ENCODE results near the gene IER5. TPM values are rescaled to one million over a fixed set of nuclear protein-coding genes. Genes with fewer than 3 reads are reported as not detected.

IER5 gene
- total and polyA plus RNA-seq, 2 of the 13 experiments (the other 11 are each of a cell fraction or from before 2014, with no cell fraction given): 2.5 to 3.5 TPM

GRCh38 chr1:181103399-181103798 lies 14.9 kb downstream of the IER5 start:
- in situ Hi-C loops (cut with HindIII; ENCODE audit: extremely low pct_ligation_motif_present, low pct_unique_long_range_greater_than_20kb): no loop called here
- FAIRE-seq (no peak), ATAC-seq (no peak), DNase-seq (ENCODE audit: low spot score) (no peak)
- no peak overlapping the region for H3K4me3 ChIP-seq (replicated peaks in 1 of 3; ENCODE audit: insufficient read depth in 1 of 3, low read depth in 2 of 3, low read length in 3 of 3)
- no peaks in the 10 kb centered on the region for H4K20me1 ChIP-seq (ENCODE audit: insufficient read depth, low read length)
- ChIA-PET CTCF (ENCODE audit: low intra/inter-chr PET ratio, low total read pairs) (no interaction called here), POLR2A (interaction anchor here (1.0 to 3.2 kb wide), 5 partner anchors 11 to 81 kb away, joined by 4 to 57 read pairs (median 7); partner anchors contain the start of genes IER5 and STX6)
- 87% methylated on average over 7 of the region's 7 CpGs for WGBS (ENCODE audit: low lambda C conversion rate)
- no peak overlapping the region for H2AFZ ChIP-seq (ENCODE audit: low read length)
- H3K4me2 ChIP-seq (ENCODE audit: low read depth, low read length): no peak overlapping the region
- peaks cover 95% of the 10 kb centered on the region for H3K4me1 ChIP-seq (ENCODE audit: insufficient read depth, low read length)
- no peak overlapping the region for H3K9ac ChIP-seq (ENCODE audit: insufficient read depth, low read depth, low read length)
- intact Hi-C loops (cut with micrococcal nuclease; ENCODE audit: unreplicated experiment): no loop called here
- no peaks in the 10 kb centered on the region for H3K36me3 ChIP-seq (replicated peaks in 1 of 2; ENCODE audit: control insufficient read depth in 1 of 2, insufficient read depth in 2 of 2, low read length in 2 of 2)
- H3K79me2 ChIP-seq (ENCODE audit: insufficient read depth, low read length): no peaks in the 10 kb centered on the region
- BruUV-seq (replicated peaks): no TSS peak
- H3K27ac ChIP-seq (ENCODE audit: extremely low read length, insufficient read depth, low read length): no peak overlapping the region
- peaks cover 0 to 14% of the 10 kb centered on the region in 2 experiments; a peak in 2 of 5 replicates for H3K27me3 ChIP-seq (ENCODE audit: control insufficient read depth in 1 of 2, insufficient read depth in 2 of 2, low read length in 2 of 2)
- TF ChIP-seq ZNF350 (CRISPR knock-in tag; IDR thresholded peaks at IDR 0.05; ENCODE audit: borderline replicate concordance, low read depth) (no peak), ELF1 (CRISPR knock-in tag; IDR thresholded peaks at IDR 0.05) (no peak), ZNF160 (CRISPR knock-in tag; IDR thresholded peaks at IDR 0.05) (no peak), CBX1 (IDR thresholded peaks at IDR 0.05; ENCODE audit: low read depth) (no peak), TBX3 (IDR thresholded peaks at IDR 0.05; ENCODE audit: borderline replicate concordance) (no peak), ZNF430 (CRISPR knock-in tag; IDR thresholded peaks at IDR 0.05) (no peak), ZNF597 (CRISPR knock-in tag; IDR thresholded peaks at IDR 0.05) (no peak), GATAD1 (CRISPR knock-in tag; IDR thresholded peaks at IDR 0.05) (no peak), ZNF777 (CRISPR knock-in tag; IDR thresholded peaks at IDR 0.05) (no peak), FLYWCH1 (CRISPR knock-in tag; IDR thresholded peaks at IDR 0.05) (no peak), PHF5A (CRISPR knock-in tag; IDR thresholded peaks at IDR 0.05; ENCODE audit: low read depth, unreplicated experiment) (no peak), FOXO4 (CRISPR knock-in tag; conservative IDR thresholded peaks at IDR 0.05) (no peak), IRF1 (CRISPR knock-in tag; IDR thresholded peaks at IDR 0.05; ENCODE audit: low read depth) (no peak), NR2F2 (IDR thresholded peaks at IDR 0.05; ENCODE audit: borderline replicate concordance, low read depth) (no peak), ZNF766 (CRISPR knock-in tag; IDR thresholded peaks at IDR 0.05; ENCODE audit: borderline replicate concordance) (no peak)
- no peaks in the 10 kb centered on the region for H3K9me3 ChIP-seq (ENCODE audit: low read length)
